Mesenchymal stem cell (in vitro differentiated cells and primary cell): ENCODE results near the gene AKR7A2.
"Not testable (repeated sequence)": the region's sequence is repeated elsewhere in the genome, so short reads cannot be mapped to it uniquely, and the experiment has no call there.

ENCODE experiments used
- DNase-seq: peaks from one replicate; pipeline ENCODE4 v3.0.0-alpha.2; 2013
- H2AFZ ChIP-seq: one replicate; pipeline ENCODE4 v1.6.1; 2013; ENCODE audit warnings: low read depth, mild to moderate bottlenecking, control low read depth, inconsistent platforms, low read length, moderate library complexity
- H2AK5ac ChIP-seq: 2 replicates; pipeline ENCODE4 v1.6.1; 2013; ENCODE audit warnings: low read length, moderate library complexity, mild to moderate bottlenecking, inconsistent platforms; ENCODE audit not compliant: severe bottlenecking
- H2BK120ac ChIP-seq: one replicate; pipeline ENCODE4 v1.6.1; 2013; ENCODE audit warnings: low read depth, mild to moderate bottlenecking, inconsistent platforms, low read length, moderate library complexity
- H2BK12ac ChIP-seq, 2 experiments: one replicate each; pipeline ENCODE4 v1.6.1; 2013; ENCODE audit warnings: inconsistent platforms in 2 of 2, low read length in 2 of 2, mild to moderate bottlenecking in 2 of 2, moderate library complexity in 2 of 2, control low read depth in 1 of 2
- H2BK15ac ChIP-seq: one replicate; pipeline ENCODE4 v1.6.1; 2013; ENCODE audit warnings: mild to moderate bottlenecking, low read depth, inconsistent platforms; ENCODE audit not compliant: poor library complexity, severe bottlenecking
- H2BK5ac ChIP-seq: 2 replicates; pipeline ENCODE4 v1.6.1; 2013; ENCODE audit warnings: low read depth, mild to moderate bottlenecking, low read length, control low read depth, inconsistent platforms; ENCODE audit not compliant: poor library complexity, severe bottlenecking
- H3K14ac ChIP-seq, 2 experiments: one replicate each; pipeline ENCODE4 v1.6.1; 2013; ENCODE audit warnings: inconsistent platforms in 2 of 2, low read length in 2 of 2, control low read depth in 1 of 2, mild to moderate bottlenecking in 1 of 2, moderate library complexity in 1 of 2
- H3K18ac ChIP-seq, 2 experiments: one replicate each; pipeline ENCODE4 v1.6.1; 2013; ENCODE audit warnings: inconsistent platforms in 2 of 2, low read length in 2 of 2, control low read depth in 1 of 2, low read depth in 1 of 2, mild to moderate bottlenecking in 1 of 2
- H3K23ac ChIP-seq, 2 experiments: one replicate each; pipeline ENCODE4 v1.6.1; 2013; ENCODE audit warnings: inconsistent platforms in 2 of 2, low read length in 2 of 2, mild to moderate bottlenecking in 2 of 2, moderate library complexity in 2 of 2, control low read depth in 1 of 2
- H3K27ac ChIP-seq: 2 replicates; pipeline ENCODE4 v1.5.1; 2013; ENCODE audit warnings: mild to moderate bottlenecking, moderate library complexity, low read length, control low read depth, inconsistent platforms; ENCODE audit not compliant: poor library complexity, severe bottlenecking
- H3K27me3 ChIP-seq, 2 experiments: 2 replicates each; pipeline versions ENCODE4 v1.6.1 to v1.7.0; 2013; ENCODE audit warnings: low read length in 2 of 2, mild to moderate bottlenecking in 2 of 2, moderate library complexity in 2 of 2, control low read depth in 1 of 2, inconsistent platforms in 1 of 2; ENCODE audit not compliant: control insufficient read depth in 1 of 2, insufficient read depth in 1 of 2
- H3K36me3 ChIP-seq, 2 experiments: 2 replicates each; pipeline versions ENCODE4 v1.6.1 to v1.7.0; 2013; ENCODE audit warnings: low read length in 2 of 2, control low read depth in 1 of 2, inconsistent platforms in 1 of 2, low read depth in 1 of 2, mild to moderate bottlenecking in 1 of 2; ENCODE audit not compliant: insufficient read depth in 2 of 2, control insufficient read depth in 1 of 2
- H3K4ac ChIP-seq, 2 experiments: one replicate each; pipeline ENCODE4 v1.6.1; 2013; ENCODE audit warnings: inconsistent platforms in 2 of 2, low read length in 2 of 2, mild to moderate bottlenecking in 2 of 2, moderate library complexity in 2 of 2, control low read depth in 1 of 2, low read depth in 1 of 2
- H3K4me1 ChIP-seq: 2 replicates; pipeline ENCODE4 v1.6.1; 2013; ENCODE audit warnings: low read depth, low read length, control low read depth; ENCODE audit not compliant: control insufficient read depth, insufficient read depth
- H3K4me2 ChIP-seq: 2 replicates; pipeline ENCODE4 v1.6.1; 2013; ENCODE audit warnings: low read length, mild to moderate bottlenecking, inconsistent platforms; ENCODE audit not compliant: poor library complexity, severe bottlenecking
- H3K4me3 ChIP-seq, 2 experiments: 2 replicates each; pipeline versions ENCODE4 v1.5.1 to v1.7.0; 2013; ENCODE audit warnings: low read length in 2 of 2, mild to moderate bottlenecking in 2 of 2, control low read depth in 1 of 2, low read depth in 1 of 2; ENCODE audit not compliant: insufficient read depth in 1 of 2
- H3K79me1 ChIP-seq: replicated peaks from 2 replicates; pipeline ENCODE4 v1.6.1; 2013; ENCODE audit warnings: mild to moderate bottlenecking, control low read depth, low read length, inconsistent platforms; ENCODE audit not compliant: poor library complexity, severe bottlenecking
- H3K9ac ChIP-seq: 2 replicates; pipeline ENCODE4 v1.7.0; 2013; ENCODE audit warnings: mild to moderate bottlenecking, low read length, moderate library complexity
- H3K9me3 ChIP-seq: 2 replicates; pipeline ENCODE4 v1.7.0; 2013; ENCODE audit warnings: mild to moderate bottlenecking, low read length; ENCODE audit not compliant: control insufficient read depth
- H4K8ac ChIP-seq: one replicate; pipeline ENCODE4 v1.6.1; 2013; ENCODE audit warnings: inconsistent platforms, mild to moderate bottlenecking, low read length, moderate library complexity
- H4K91ac ChIP-seq: one replicate; pipeline ENCODE4 v1.6.1; 2013; ENCODE audit warnings: mild to moderate bottlenecking, low read length, inconsistent platforms
- WGBS: methylation state at CpG from one replicate; pipeline ENCODE4 v1.1.7; 2013; ENCODE audit warnings: mixed read lengths; 5-methylcytosine and 5-hydroxymethylcytosine counted together

Gene AKR7A2

DNA sequence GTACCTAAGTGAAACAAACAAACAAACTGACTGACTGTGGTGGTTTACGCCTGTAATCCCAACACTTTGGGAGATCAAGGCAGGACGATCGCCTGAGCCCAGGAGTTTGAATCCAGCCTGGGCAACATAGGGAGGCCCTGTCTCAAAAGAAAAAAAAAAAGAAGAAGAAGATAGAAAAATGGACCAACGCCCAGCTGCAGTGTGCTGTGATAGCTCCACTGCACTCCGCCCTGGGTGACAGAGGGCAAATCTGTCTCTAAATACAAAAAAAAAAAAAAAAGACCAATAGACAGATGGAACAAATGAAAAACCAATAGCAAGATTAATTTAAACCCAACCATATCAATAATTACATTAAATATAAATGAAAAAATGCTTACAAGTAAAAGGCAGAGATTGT is 37.3 kb downstream of the AKR7A2 start:
- no peak overlapping the region for H3K27ac ChIP-seq
- no peak overlapping the region for H3K4me3 ChIP-seq
- no peaks in the 10 kb centered on the region for H3K79me1 ChIP-seq
- no peak for DNase-seq
- H4K8ac ChIP-seq: no peak overlapping the region
- no peak overlapping the region for H2AFZ ChIP-seq
- no peak overlapping the region for H3K14ac ChIP-seq
- no peak overlapping the region for H2AK5ac ChIP-seq
- H3K23ac ChIP-seq: no peak overlapping the region
- peaks cover 17% of the 10 kb centered on the region for H3K9me3 ChIP-seq
- H3K9ac ChIP-seq: no peak overlapping the region
- H2BK120ac ChIP-seq: no peak overlapping the region
- H2BK12ac ChIP-seq: no peak overlapping the region
- H2BK15ac ChIP-seq: no peak overlapping the region
- WGBS: 100% methylated on average over 3 of the region's 5 CpGs
- no peak overlapping the region for H3K4me2 ChIP-seq
- H2BK5ac ChIP-seq: no peak overlapping the region
- H3K4ac ChIP-seq: no peak overlapping the region
- no peaks in the 10 kb centered on the region for H3K27me3 ChIP-seq
- peaks cover 0 to 6% of the 10 kb centered on the region in 2 experiments for H3K36me3 ChIP-seq
- no peak overlapping the region for H3K18ac ChIP-seq
- H3K4me1 ChIP-seq: no peaks in the 10 kb centered on the region
- H4K91ac ChIP-seq: no peak overlapping the region

DNA sequence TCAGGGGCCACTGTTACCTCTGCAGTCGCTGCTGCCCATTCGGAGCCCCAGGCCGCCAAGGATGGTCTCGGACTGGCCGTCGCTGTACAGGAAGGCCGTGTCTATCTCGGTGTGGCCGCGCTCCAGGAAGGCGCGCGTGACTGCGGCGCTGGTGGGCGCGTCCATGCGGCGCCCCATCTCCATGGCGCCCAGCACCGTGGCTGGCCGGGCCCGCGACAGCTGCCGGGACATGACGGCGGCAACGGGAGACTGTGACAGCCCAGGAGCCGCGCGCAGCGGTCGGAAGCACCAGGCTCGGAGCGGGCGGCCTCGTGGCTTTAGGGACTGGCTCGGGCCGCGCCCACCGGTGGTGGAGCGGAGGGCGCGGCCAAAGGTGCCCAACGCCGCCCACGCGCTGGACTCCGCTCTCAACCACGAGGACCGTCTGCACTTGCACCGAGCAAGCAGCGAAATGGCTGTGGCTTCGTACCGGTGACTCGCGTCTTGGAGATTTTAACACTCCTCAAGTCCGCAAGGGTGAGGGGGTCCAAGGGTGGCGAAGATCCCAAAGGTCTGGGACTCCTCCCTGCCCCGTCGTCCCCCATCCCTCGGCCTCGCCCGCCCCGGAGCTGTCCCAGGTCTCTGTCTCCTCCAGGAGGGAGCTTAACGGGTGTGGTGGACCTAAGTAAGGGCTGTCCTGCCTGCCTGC is 38.0 kb downstream of the AKR7A2 start:
- not testable (repeated sequence) for H3K9ac ChIP-seq, H2AFZ ChIP-seq, H3K36me3 ChIP-seq, H3K4me3 ChIP-seq, H4K8ac ChIP-seq, H3K79me1 ChIP-seq, H3K23ac ChIP-seq, DNase-seq, H3K18ac ChIP-seq, H2BK120ac ChIP-seq, H2BK5ac ChIP-seq, H4K91ac ChIP-seq, H2BK12ac ChIP-seq, H3K14ac ChIP-seq, H2BK15ac ChIP-seq, H3K27me3 ChIP-seq, H3K4me2 ChIP-seq, H3K4me1 ChIP-seq, H2AK5ac ChIP-seq, H3K4ac ChIP-seq, H3K27ac ChIP-seq
- WGBS: 93% methylated on average over 40 of the region's 66 CpGs
- peaks cover 11% of the 10 kb centered on the region for H3K9me3 ChIP-seq

DNA sequence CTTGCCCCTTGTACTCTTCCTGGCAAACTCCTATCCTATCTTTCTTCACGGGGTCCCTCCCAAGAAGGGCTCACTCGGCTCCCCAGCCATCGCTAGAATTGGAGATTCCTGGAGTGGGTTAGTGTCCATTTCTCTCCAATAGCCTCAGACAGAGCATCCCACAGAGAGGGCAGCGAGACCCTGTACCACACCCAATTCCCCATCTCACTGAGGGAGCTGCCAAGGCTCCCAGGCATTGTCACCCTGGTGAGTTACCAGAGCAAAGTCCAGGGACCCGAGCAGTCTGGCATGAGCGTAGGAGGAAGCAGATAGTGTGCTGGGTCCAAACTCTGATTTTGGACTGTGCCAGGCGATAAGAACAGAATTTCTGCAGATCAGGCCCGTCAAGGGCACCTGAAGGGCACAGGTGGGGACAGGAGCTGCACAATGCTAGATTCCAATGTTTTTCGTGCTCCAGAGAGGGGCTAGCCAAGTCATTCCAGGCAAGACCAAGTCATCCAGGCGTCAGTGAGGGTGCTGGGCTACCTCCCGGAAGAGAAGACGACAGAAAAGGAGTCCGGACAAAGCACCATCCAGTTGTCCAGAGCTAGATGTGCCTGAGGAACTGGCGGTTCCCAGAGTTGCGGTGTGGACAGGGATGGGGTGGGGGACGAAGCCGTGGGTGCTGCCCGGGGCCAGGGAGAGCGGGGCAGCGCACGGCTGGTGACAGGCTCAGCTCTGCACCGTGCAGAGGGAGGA is 38.7 kb downstream of the AKR7A2 start:
- no peaks in the 10 kb centered on the region for H3K27me3 ChIP-seq
- no peak overlapping the region for H2BK5ac ChIP-seq
- no peak overlapping the region for H2AFZ ChIP-seq
- no peak overlapping the region for H2AK5ac ChIP-seq
- no peak overlapping the region for H3K27ac ChIP-seq
- no peak overlapping the region for H3K4me2 ChIP-seq
- no peak overlapping the region for H3K23ac ChIP-seq
- H3K4me3 ChIP-seq: no peak overlapping the region
- no peak overlapping the region for H4K91ac ChIP-seq
- WGBS: 89% methylated on average over 21 of the region's 22 CpGs
- H3K9ac ChIP-seq: no peak overlapping the region
- no peak overlapping the region for H2BK15ac ChIP-seq
- H3K4me1 ChIP-seq: no peaks in the 10 kb centered on the region
- no peak overlapping the region for H4K8ac ChIP-seq
- no peak overlapping the region for H2BK120ac ChIP-seq
- no peak overlapping the region for H3K14ac ChIP-seq
- H3K18ac ChIP-seq: no peak overlapping the region
- peaks cover 3 to 6% of the 10 kb centered on the region in 2 experiments for H3K36me3 ChIP-seq
- no peak overlapping the region for H3K4ac ChIP-seq
- H2BK12ac ChIP-seq: no peak overlapping the region
- no peaks in the 10 kb centered on the region for H3K79me1 ChIP-seq
- no peak for DNase-seq
- peaks cover 10% of the 10 kb centered on the region for H3K9me3 ChIP-seq

DNA sequence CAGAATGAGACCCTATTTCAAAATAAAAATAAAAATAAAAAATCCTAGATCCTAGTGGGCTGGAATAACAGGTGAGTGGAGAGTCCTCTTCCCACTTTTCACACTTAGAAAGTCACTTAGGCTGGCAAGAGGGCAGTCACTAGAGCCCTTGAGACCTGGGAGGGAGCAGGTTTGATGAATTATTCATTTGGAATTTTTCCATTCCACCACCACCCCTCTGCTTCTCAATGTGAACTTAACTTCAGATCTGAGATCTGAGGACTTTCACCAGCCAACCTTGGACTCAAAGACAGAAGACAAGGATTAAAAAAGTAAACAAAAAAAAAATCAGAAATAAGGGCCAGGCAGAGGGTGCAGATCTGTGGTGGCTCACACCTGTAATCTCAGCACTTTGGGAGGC is 39.9 kb downstream of the AKR7A2 start:
- DNase-seq: no peak
- H2BK12ac ChIP-seq: no peak overlapping the region

More for the DNA sequence above, 39.9 kb downstream of the AKR7A2 start:
- H2AK5ac ChIP-seq: no peak overlapping the region
- no peaks in the 10 kb centered on the region for H3K4me1 ChIP-seq
- no peak overlapping the region for H2AFZ ChIP-seq
- H3K27me3 ChIP-seq: no peaks in the 10 kb centered on the region
- no peak overlapping the region for H4K8ac ChIP-seq
- peaks cover 6 to 8% of the 10 kb centered on the region in 2 experiments for H3K36me3 ChIP-seq
- H3K79me1 ChIP-seq: no peaks in the 10 kb centered on the region
- no peak overlapping the region for H3K4me3 ChIP-seq
- H3K9ac ChIP-seq: no peak overlapping the region
- H3K4me2 ChIP-seq: no peak overlapping the region
- H4K91ac ChIP-seq: no peak overlapping the region
- H3K4ac ChIP-seq: no peak overlapping the region
- H3K27ac ChIP-seq: no peak overlapping the region
- no peak overlapping the region for H2BK15ac ChIP-seq
- H3K23ac ChIP-seq: no peak overlapping the region
- peaks cover under 1% of the 10 kb centered on the region for H3K9me3 ChIP-seq
- no peak overlapping the region for H2BK120ac ChIP-seq
- no peak overlapping the region for H2BK5ac ChIP-seq
- no peak overlapping the region for H3K18ac ChIP-seq
- no peak overlapping the region for H3K14ac ChIP-seq
